Raji (cell line): ENCODE results near the gene C1orf53.

Experiments used
- POLR2A ChIP-seq: IDR thresholded peaks from 2 replicates; pipeline ENCODE4 v1.6.1; 2011; ENCODE audit warnings: low read depth, low read length, control low read depth; ENCODE audit not compliant: insufficient read depth

The C1orf53 gene

DNA sequence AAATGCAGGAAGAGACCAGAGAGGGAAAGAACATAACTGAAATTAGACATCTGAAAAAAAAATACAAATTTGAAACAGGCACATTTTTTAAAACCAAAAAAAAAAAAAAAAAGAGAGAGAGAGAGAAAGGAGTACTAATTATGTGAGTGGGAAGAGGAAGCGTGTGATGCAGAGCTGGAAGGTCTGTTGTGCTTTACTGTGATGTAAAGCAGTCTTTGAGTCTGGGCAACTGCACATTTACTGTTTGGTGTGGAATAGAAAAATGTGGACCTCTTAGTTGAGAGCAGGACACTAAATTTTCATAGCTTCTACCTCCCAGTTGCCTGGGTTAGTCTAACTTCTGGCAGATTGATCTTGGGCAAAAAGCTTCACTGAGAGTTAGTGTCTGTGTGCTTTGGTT lies 31.2 kb downstream of the C1orf53 start:
- no peak for TF ChIP-seq POLR2A

DNA sequence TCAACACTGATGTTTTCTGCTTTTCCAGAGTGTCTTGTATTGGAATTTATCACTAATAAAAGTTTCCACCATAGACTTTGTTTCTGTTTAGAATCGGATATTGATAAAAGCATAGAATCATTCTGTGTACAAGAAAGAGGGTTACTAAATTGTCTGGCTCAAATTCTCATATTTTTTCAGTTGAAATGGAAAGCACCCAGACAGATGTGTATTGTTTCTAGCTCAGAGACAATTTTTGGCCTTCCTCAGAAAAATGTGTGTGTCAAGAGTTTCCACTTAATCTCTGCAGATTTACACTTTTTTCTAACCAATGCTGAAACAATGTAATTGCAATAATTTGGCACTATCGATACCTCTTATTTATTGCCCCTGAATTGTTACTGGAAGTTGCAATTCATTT lies 35.0 kb downstream of the C1orf53 start:
- no peak for TF ChIP-seq POLR2A

DNA sequence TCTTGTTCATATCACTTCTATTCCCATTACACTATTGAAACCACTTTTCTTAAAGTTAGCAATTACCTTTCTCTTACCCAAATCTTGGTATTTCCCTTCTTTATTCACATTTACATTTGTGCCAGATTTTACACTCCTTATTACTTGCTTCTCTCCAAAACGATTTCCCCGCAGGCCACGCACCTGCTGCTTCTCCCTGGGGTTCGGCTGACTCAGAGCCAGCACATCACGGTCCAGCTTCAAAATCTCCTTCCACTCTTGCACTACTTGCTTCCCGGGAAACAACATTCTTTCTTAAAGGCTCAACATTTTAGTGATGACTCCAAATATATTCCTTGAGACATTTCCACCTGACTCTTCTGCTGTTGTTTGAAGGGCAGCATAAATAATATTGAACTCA lies 35.5 kb downstream of the C1orf53 start:
- TF ChIP-seq POLR2A, result no peak

DNA sequence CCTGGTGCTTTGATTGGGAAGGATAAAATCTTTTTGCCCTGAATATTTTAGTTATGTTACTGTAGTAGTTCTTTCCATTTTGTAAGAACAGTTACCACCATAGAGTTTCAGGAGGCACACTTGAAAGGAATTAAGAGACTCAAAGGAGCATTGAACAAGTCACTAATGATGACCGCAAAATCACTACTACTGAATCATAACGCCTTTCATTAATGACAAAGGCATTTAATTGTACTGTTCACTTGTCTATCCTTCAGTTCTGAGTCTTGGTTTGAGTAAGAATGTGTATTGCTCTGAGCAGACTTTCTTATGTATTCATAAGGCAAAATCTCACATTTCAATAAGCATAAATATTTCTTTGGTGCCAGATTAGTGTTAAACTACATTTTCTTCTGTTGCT lies 39.6 kb downstream of the C1orf53 start:
- no peak for TF ChIP-seq POLR2A

DNA sequence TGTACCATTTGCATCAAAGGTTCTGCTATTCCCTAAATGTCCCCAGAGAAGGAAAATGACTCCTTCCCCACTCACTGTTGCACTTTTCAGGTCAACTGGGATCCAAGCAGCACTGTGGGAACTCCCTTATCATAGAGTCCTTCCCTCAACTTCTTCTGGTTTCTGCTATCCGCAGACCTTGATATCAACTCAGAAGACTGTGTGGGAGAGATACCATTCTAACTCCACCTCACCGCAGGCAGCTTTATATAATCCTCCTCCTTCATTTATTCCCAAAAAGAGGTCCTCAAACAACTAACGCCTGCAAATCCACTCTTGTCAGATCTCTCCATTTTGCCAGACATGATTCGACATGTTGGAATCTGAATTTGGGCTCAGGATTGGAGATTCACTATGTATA lies 42.1 kb downstream of the C1orf53 start:
- no peak for TF ChIP-seq POLR2A

DNA sequence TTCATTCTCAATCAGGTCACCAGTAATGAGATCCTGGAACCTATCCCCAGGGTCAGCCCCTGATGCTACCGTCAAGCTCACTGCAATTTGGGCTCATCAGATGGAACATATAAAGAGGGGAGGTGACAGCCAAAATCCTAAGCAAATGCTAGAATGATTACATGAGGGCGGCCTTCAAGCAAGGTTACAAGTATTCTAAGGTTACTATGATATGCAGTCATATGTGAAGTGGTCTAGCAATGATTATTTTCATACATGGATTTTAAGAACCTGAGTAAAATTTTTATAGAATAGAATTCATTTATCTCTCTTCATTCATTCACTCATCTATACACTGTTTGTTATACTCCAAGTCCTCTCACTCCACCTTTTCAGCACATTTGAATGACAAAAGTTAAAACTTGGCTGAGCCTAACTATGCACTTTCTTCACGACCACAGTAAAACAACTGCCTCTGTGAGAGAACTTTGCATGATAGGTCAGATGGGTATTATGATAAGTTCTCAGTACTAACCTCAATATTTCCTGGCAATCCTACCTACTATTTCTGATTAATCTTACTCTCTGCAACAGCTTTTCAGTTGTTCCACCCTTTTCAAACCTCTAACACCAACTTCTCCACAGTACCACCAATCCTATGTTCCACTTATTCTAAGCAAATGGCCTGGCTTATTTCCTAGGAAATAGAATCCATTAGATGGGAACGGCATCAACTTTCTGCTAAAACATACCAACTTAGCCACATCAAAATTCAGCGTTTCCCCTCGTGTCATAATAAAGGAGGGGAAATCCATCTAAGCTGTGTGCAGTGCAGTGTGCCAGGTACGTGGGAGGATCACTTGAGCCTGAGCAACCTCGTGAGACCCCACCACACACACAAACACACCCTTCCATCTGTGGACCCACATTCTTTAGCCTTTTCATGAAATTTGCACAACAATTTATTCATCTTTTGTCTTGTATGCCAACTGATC lies 46.8 kb downstream of the C1orf53 start:
- TF ChIP-seq POLR2A, result no peak

DNA sequence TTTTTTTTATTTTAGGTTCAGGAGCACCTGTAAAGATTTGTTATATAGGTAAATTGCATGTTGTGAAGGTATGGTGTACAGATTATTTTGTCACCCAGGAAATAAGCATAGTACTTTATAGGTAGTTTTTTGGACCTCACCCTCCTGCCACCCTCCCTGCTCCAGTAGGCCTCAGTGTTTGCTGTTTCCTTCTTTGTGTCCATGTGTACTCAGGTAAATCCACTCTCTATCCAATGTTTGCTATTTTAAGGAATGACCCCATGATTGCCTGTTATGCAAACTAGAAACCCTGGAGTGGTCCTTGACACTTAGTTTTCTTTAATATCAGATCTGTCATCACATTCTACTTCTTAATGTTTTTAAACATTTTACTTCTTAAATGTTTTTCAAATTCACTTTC lies 48.7 kb downstream of the C1orf53 start:
- no peak for TF ChIP-seq POLR2A

DNA sequence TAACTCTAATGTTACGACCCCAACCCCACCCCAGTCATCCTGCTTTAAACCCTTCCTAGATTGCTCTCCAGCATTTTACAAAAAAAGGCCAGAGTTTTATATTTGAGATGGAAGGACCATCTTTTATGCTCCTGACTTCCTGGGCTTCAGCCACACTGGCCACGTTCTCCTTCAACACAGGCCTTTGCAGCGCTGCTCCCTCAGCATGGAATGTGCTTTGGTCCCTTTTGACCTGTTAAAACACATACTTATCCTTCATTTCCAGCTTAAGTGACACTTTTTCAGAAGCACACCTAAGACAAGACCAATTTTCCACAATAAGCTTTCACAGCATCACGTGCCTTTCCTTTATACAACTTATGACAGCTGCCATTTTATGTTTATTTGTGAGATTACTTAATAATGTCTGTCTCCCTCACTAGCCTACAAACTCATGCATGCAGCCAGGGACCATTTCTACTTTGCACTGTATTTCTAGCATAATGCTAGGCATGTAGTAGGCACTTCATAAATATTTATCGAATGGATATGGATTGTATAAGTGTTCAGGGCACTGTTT lies 49.3 kb downstream of the C1orf53 start:
- no peak for TF ChIP-seq POLR2A

DNA sequence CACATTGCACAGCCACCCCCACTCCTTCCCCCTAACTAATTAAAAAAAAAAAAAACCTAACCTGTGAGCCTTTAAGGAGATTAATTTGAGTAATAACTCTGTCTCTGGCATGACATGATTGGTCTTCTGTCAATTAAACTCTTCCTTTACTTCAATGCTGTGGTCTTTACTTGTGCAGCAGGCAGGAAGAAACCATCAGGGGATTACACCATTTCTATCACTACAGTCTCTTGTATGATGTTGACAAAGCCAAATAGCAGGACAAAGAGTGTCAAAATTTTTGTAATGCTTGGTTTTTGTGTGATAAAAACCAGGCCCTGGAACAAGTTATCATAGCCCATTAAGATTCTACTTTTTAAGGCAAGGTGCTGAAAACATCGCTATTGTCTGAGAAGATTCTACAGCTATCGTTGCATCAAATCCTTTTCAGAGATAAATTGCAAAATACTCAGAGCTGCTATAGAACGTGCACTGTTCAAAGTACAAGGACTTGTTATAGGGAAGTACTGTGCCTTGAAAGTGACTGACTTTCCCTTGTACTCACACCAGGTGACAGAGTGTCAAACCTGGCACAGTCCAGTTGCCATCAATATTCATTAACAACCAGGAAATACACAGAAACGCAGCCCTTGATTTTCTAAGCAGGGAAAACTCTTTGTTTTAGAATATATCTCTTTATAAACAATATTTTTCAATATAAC lies 52.4 kb downstream of the C1orf53 start:
- TF ChIP-seq POLR2A, result no peak

DNA sequence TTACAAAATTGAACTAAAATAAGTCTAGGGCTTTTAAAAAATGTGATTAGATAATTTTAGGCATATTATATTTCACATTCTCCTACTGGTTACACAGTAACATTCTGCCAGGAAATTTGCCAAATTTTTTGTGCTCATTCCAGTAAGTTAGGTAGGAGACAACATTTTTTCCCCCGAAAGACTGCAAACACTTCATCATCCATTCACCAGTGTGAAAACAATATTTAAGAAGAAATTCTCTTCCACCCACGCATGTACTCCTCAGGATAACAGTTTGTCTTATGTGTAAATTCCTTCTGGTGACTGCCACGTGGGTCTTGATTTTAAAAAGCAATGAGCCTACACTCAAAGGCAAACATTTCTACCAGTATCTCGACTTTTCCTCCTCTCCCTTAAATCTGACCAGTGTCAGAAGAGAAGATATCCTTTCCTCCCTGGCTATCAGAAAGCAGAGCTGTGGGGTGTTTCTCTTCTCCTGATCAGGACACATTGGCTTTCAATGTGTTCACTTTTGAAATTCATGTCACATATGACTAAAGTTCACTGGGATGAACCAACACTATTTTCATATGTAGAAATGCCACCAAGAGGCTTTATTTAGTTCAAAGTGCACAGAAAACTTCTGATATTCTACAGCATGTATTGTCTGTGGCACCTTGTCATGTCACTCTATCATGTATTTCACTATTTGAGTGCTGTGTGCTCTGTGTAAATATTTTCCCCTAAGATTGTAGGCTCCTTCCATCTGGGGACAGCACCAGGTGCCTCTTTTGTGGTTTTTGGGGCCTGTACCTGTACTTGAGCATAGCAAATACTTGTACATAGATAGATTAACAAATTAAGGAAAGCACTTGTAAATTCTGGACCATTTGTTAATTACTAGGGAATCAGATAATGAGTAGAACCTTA lies 53.3 kb downstream of the C1orf53 start:
- TF ChIP-seq POLR2A, result no peak
